ENCODE measurements around the gene SLC2A13.
"Not testable (repeated sequence)": the region's sequence is repeated elsewhere in the genome, so short reads cannot be mapped to it uniquely, and the experiment has no call there.

Gene SLC2A13

DNA sequence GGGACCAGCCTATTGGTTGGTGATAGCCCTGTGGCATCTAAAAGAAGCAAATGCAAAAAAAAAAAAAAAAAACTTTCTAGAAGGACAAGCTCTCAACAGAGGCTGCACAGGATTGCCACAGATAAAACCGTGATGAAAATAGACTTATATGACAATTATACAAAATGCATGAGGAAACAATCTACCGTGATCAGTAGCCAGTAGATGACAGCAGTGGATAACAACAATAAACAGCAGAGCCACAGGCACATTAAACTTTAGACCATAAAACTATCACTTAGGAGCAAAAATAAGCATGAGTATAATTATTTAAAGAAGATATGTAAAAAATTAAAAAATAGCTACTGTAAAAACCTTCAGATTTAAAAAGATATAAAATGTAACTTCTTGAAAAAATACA is 302.7 kb downstream of the SLC2A13 start:
- no peak for DNase-seq

DNA sequence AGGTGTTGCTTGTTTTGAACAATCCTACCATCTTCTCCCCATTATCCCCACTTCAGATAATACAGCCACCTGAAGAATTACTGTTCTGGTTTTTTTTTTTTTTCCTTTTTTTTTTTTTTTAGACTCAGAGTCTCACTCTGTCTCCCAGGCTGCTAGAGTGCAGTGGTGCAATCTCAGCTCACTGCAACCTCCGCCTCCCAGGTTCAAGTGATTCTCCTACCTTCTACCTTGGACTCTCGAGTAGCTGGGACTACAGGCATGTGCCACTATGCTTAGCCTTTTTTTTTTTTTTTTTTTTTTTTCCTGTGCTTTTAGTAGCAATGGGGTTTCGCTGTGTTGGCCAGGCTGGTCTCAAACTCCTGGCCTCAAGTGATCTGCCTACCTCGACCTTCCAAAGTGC is 306.9 kb downstream of the SLC2A13 start:
- DNase-seq = no peak

- DNase-seq = no peak
Observed at GRCh38 chr12:39798429-39798828, 307.5 kb downstream of the SLC2A13 start.

GRCh38 chr12:39795481-39795880 is 310.4 kb downstream of the SLC2A13 start:
- no peak for DNase-seq

DNA sequence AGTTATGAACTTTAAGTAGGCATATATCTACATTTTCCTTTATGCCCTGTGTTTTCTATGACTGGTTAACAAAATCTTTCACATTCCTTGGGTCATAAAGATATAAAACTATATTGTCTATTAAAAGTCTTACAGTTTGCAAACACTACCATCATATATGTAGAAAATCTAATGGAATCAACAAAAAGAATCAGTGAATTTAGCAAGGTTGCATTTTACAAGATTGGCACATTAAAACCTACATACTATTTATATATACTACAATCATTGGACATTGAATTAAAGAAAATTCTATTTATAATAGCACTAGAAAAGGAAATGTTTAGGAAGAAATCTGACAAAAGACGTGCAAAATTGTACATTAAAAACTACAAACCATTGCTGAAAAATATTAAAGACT is 312.9 kb downstream of the SLC2A13 start:
- DNase-seq = no peak

DNA sequence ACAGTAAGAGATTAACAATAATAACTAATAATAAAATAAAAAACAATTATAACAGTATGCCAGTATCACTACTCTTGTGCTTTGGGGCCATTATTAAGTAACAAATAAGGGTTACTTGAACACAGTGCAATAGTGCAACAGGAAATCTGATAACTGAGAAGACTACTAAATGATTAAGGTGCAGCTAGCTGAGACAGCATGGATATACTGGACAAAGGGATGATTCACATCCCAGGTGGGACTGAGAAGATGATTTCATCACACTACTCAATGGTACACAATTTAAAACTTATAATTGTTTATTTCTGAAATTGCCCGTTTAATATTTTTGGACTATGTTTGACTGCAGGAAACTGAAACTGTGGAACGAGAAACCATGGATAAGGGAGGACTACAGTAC is 317.6 kb downstream of the SLC2A13 start:
- DNase-seq = no peak

DNA sequence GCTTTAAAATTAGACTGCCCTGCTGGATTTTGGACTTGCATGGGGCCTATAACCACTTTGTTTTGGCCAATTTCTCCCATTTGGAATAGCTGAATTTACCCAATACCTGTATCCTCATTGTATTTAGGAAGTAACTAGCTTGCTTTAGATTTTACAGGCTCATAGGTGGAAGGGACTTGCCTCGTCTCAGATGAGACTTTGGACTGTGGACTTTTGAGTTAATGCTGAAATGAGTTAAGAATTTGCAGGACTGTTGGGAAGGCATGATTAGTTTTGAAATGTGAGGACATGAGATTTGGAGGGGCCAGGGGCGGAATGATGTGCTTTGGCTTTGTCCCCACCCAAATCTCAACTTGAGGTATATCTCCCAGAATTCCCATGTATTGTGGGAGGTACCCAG is 320.1 kb downstream of the SLC2A13 start:
- not testable (repeated sequence) for DNase-seq

DNA sequence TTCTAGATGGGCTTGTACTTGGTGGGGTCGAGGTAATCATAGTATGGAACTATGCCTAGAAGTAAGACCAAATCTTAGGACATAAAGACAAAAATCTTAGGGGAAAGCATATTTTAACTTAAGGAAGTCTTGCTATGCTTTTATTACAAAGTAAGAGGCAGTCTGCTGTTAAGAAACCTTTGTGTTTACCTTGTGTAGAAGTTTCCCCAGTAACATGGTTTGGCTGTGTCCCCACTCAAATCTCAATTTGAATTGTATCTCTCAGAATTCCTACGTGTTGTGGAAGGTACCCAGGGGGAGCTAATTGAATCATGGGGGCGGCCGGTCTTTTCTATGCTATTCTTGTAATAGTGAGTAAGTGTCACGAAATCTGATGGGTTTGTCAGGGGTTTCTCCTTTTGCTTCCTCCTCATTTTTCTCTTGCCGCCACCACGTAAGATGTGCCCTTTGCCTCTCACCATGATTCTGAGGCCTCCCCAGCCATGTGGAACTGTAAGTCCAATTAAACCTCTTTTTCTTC is 323.8 kb downstream of the SLC2A13 start:
- no peak for DNase-seq

DNA sequence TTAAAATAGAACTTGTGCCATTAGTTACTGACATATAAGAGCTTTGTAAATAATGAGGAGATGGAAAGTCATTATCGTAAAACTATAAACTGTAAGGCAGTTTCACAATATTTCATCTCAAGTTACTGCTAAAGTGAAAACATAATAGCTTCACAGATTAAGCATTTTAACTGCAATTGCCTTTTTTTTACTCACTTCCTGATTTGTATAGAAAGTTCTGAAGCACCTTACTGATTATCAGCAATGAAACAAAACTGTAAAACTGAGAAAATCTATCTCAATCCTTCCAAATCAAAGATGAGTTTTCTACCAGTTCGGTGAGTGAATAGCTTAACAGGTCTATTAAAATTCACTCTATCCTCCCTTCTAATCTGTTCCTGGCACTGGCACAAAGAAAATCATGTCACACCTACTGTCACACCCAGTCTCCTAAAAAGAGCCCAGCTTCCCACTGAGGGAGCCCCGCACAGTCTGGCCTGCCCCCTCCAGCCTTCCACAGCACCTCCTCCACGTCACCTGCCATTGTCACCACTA is 324.9 kb downstream of the SLC2A13 start:
- DNase-seq = no peak

- DNase-seq = no peak
Observed at GRCh38 chr12:39780411-39780912, 325.4 kb downstream of the SLC2A13 start.

- no peak for DNase-seq
Observed at GRCh38 chr12:39779768-39780340, 326.0 kb downstream of the SLC2A13 start.

DNA sequence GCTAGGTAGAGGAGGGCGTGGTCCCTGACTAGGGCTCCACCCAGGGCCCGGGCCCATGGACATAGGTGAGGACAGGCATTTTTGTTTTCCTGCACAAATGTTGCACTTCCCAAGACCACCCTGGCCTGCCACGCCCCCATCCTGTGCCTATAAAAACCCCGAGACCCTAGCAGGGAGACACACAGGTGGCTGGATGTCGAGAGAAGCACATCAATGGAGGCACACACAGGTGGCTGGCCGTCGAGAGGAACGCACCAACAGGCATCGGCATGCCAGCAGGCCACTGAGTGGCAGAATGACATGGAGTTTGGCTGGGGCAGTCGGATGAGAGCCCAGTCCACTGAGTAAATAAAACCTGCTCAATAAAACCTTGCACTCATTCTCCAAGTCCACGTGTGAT is 328.4 kb downstream of the SLC2A13 start:
- no peak for DNase-seq

GRCh38 chr12:39773266-39773665 is 332.6 kb downstream of the SLC2A13 start:
- DNase-seq = no peak

DNA sequence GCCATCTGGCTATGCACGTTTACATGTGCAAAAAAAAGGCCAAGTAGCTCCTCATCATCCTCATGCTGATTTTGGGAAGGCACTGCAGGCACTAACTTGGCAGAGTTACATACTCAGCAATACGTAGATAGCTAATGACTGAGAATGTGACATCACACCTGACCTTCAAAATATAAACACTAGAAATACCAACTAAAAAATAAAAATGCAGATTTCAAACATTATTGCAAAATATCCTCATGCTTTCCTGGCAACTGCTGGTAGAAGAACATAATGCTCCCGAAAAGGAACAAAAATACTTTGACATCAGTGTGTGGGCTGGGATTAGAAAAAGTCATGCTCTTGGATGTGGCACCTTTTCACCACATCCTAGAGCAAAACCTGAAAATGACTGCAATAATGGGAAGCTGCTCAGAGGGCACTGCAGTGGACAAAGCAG is 333.0 kb downstream of the SLC2A13 start:
- DNase-seq = no peak

GRCh38 chr12:39771456-39771855 is 334.4 kb downstream of the SLC2A13 start:
- no peak for DNase-seq

DNA sequence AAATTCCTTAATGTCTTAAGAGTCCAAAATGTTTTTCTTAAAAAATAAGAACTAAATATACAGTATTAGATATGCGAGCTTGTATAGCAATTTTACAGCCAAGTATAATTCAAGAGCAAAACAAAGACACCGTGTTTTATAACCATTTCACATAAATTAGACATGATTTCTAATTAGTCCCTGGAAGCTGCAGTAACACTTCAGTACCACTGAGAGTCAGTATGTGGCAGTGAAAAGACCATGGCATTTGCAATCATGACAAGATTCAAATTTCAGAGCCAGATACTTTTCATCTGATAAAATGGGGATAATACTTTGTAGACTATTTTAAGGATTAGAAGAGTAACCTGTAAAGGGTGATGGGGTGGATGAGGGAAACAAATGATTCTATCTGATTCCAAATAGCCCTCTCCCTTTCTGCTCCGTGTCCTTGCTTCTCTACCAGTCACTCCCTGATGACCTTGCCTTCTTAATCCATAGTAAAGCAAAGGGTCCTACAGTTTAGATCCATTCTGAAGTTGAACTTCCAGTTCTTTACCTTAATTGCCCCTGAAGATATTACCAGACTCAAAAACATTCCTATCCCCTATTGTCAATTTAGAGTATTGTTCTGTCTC is 340.8 kb downstream of the SLC2A13 start:
- peak; percentile 38 for DNase-seq

DNA sequence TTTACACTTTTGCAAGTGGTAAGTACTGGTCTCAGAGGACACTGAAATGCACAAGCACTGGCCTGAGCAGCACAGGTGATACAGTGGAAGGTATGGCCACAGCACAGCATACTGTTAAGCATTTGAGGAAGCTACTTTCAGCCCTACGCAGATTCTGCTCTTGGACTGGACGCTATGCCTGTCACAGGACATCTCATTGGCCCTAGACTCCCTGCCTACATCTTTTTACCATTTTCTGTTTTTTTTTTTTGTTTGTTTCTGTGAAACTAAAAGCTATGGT is 342.1 kb downstream of the SLC2A13 start:
- no peak for DNase-seq

- DNase-seq = no peak
Observed at GRCh38 chr12:39763071-39763889, 342.6 kb downstream of the SLC2A13 start.

DNA sequence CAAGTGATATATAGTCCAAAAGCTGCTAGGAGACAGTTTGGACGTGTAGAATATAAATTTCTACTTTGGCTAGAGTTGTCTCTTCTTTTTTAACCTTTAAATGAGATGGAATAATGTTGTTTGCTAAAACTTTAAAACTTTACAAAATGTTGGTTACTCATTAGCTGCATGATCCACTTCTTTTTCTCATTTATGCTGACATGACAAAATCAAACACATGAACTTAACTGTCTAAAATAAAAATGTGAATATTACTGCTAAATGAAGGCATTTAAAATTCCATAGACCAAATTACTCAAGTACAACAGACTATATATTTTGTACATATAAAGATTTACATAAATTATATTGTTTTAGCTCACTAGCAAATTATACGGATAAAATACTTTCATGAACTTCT is 350.4 kb downstream of the SLC2A13 start:
- DNase-seq = no peak

DNA sequence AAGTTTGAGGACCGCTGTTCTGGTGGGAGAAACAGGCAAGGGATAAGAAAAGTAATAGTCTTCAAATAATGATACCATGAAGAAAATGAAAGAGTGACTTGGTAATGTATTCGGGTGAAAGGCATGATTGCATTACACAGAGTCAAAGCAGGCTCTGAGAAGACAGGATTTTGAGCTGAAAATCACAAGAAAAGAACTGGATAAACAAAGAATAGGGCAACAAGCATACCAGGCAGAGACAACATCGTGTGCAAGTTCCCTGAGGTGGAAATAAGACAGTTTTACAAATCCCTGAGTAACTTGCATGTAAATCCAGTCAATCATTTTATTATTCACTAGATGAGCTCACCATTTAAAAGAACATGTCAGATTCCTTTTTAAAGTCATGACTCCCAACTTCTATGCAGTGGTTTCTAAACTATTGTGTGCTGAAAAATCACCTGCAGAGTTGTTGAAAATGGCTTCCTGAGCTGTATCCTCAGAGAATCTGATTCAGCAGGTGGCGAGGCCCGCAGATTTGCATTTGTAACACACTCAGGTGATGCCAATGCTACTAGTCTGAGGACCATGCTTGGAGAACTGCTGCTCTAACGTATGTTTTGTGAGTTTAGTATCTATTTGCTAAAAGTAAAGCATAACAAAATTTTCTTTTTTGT is 353.3 kb downstream of the SLC2A13 start:
- DNase-seq = no peak

DNA sequence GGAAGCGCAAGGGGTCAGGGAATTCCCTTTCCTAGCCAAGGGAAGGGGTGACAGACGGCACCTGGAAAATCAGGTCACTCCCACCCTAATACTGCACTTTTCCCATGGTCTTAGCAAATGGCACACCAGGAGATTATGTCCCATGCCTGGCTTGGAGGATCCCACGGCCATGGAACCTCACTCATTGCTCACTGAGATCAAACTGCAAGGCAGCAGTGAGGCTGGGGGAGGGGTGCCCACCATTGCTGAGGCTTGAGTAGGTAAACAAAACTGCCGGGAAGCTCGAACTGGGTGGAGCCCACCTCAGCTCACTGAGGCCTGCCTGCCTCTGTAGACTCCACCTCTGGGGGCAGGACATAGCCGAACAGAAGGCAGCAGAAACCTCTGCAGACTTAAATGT is 359.7 kb downstream of the SLC2A13 start:
- not testable (repeated sequence) for DNase-seq

- DNase-seq = no peak
Observed at GRCh38 chr12:39743655-39744054, 362.2 kb downstream of the SLC2A13 start.

DNA sequence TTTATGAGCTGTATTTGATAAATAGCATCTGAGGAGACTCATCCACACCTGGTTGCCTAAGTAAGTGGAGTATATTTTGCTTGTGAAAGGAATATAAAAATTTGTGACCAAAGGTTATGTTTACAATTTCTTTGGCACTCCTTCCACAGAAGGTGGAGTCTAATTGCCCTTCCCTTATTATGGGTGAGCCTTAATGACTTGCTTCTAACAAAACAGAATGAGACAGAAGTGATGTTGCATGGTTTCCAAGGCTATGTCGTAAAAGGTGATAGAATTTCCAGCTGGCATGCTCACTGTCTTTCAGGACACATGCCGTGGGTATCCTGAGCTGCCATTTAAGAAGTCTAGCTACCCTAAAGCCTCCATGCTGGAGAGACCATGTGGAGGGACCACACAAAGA is 369.5 kb downstream of the SLC2A13 start:
- no peak for DNase-seq
